OCI-LY3 (cell line): ENCODE results near the gene ATXN2.
"Not testable (repeated sequence)": the region's sequence is repeated elsewhere in the genome, so short reads cannot be mapped to it uniquely, and the experiment has no call there.

Experiments
- H2AFZ ChIP-seq: fragments of 200-600, 300-600 bp; shearing (Covaris generic); 2 replicates; pipeline ENCODE4 v1.6.0; 2014; ENCODE audit warnings: antibody characterized with exemption, low read depth, low read length
- H3K27ac ChIP-seq: fragments of 200-600, 300-600 bp; sonication (generic); 2 replicates; pipeline ENCODE4 v1.5.1; 2014; ENCODE audit warnings: mild to moderate bottlenecking, low read length, moderate library complexity, mixed read lengths
- H3K27me3 ChIP-seq: fragments of 200-600, 300-600 bp; sonication (generic); 2 replicates; pipeline ENCODE4 v1.6.1; 2014; ENCODE audit warnings: low read depth, low read length, mixed read lengths
- H3K36me3 ChIP-seq: fragments of 200-600, 300-600 bp; sonication (generic); replicated peaks from 2 replicates; pipeline ENCODE3; 2014; ENCODE audit warnings: low read depth, low read length, mixed read lengths
- H3K4me1 ChIP-seq: fragments of 300-600, 200-600 bp; sonication (generic); 2 replicates; pipeline ENCODE4 v1.6.1; 2014; ENCODE audit warnings: low read length, mixed read lengths
- H3K4me2 ChIP-seq: fragments of 200-600, 300-600 bp; sonication (generic); 2 replicates; pipeline ENCODE4 v1.6.1; 2014; ENCODE audit warnings: low read length, mixed read lengths
- H3K4me3 ChIP-seq: fragments of 300-600, 200-600 bp; sonication (generic); 2 replicates; pipeline ENCODE4 v1.5.1; 2014; ENCODE audit warnings: antibody characterized with exemption, mild to moderate bottlenecking, low read length, moderate library complexity
- H3K79me2 ChIP-seq: fragments of 300-600, 200-600 bp; shearing (Covaris generic); 2 replicates; pipeline ENCODE4 v1.6.1; 2014; ENCODE audit warnings: mild to moderate bottlenecking, low read length, mixed read lengths
- H3K9ac ChIP-seq: fragments of 300-600, 200-600 bp; shearing (Covaris generic); 2 replicates; pipeline ENCODE4 v1.6.0; 2014; ENCODE audit warnings: mild to moderate bottlenecking, low read length, moderate library complexity
- H3K9me3 ChIP-seq: fragments of 200-600, 300-600 bp; shearing (Covaris generic); 2 replicates; pipeline ENCODE4 v1.6.1; 2014; ENCODE audit warnings: low read length, mixed read lengths; ENCODE audit not compliant: insufficient read depth
- H4K20me1 ChIP-seq: fragments of 200-600, 300-600 bp; sonication (generic); 2 replicates; pipeline ENCODE4 v1.6.1; 2016; ENCODE audit warnings: low read length, mixed read lengths; ENCODE audit not compliant: insufficient read depth
- EZH2phosphoT487 ChIP-seq: fragments of 200-600 bp; shearing (Covaris generic); IDR thresholded peaks from 2 replicates; pipeline ENCODE4 v1.6.1; 2018; ENCODE audit warnings: antibody characterized with exemption, mixed run types, low read depth
- TF ChIP-seq, protein P1 (sequence below): fragments of 200-600, 300-600 bp; sonication (generic); IDR thresholded peaks from 2 replicates; pipeline ENCODE4 v1.5.1; 2014; ENCODE audit warnings: antibody characterized with exemption, low read length, low read depth

Gene ATXN2

DNA sequence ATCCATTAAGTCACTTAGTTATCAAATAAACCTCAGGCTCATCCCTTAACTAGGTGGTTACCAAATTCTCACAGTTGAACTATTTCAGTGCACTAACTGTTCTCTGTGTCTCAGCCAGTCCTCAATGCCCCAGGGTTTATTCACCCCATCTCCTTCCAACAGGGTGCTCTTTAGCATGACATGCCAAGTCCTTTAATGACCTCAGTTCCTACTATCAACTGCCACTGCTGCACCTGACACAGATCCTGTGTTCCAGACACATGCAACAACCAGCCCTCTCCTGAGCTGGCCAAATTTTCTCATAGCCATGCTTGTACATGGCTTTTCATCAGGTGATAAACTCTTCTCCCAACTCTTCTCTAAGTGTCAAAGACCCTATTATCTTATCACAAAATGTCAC lies 80.0 kb downstream of the ATXN2 start:
- no peak overlapping the region for H3K4me3 ChIP-seq
- H3K9ac ChIP-seq = no peak overlapping the region
- H3K79me2 ChIP-seq = no peaks in the 10 kb centered on the region
- H3K36me3 ChIP-seq = peaks cover 39% of the 10 kb centered on the region
- H2AFZ ChIP-seq = no peak overlapping the region
- no peak for TF ChIP-seq EZH2phosphoT487
- TF ChIP-seq, protein P1, sequence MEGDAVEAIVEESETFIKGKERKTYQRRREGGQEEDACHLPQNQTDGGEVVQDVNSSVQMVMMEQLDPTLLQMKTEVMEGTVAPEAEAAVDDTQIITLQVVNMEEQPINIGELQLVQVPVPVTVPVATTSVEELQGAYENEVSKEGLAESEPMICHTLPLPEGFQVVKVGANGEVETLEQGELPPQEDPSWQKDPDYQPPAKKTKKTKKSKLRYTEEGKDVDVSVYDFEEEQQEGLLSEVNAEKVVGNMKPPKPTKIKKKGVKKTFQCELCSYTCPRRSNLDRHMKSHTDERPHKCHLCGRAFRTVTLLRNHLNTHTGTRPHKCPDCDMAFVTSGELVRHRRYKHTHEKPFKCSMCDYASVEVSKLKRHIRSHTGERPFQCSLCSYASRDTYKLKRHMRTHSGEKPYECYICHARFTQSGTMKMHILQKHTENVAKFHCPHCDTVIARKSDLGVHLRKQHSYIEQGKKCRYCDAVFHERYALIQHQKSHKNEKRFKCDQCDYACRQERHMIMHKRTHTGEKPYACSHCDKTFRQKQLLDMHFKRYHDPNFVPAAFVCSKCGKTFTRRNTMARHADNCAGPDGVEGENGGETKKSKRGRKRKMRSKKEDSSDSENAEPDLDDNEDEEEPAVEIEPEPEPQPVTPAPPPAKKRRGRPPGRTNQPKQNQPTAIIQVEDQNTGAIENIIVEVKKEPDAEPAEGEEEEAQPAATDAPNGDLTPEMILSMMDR = no peak
- H3K9me3 ChIP-seq = no peaks in the 10 kb centered on the region
- H3K4me1 ChIP-seq = no peaks in the 10 kb centered on the region
- H3K27me3 ChIP-seq = no peaks in the 10 kb centered on the region
- H4K20me1 ChIP-seq = no peaks in the 10 kb centered on the region
- H3K27ac ChIP-seq = no peak overlapping the region
- H3K4me2 ChIP-seq = no peak overlapping the region

- H3K4me1 ChIP-seq, H3K9me3 ChIP-seq, H3K9ac ChIP-seq, H4K20me1 ChIP-seq, H3K27ac ChIP-seq, H2AFZ ChIP-seq, H3K4me2 ChIP-seq, H3K4me3 ChIP-seq, H3K79me2 ChIP-seq, H3K27me3 ChIP-seq: not testable (repeated sequence)
- H3K36me3 ChIP-seq = peaks cover 38% of the 10 kb centered on the region
Observed at GRCh38 chr12:111507719-111508118, 91.4 kb downstream of the ATXN2 start.

DNA sequence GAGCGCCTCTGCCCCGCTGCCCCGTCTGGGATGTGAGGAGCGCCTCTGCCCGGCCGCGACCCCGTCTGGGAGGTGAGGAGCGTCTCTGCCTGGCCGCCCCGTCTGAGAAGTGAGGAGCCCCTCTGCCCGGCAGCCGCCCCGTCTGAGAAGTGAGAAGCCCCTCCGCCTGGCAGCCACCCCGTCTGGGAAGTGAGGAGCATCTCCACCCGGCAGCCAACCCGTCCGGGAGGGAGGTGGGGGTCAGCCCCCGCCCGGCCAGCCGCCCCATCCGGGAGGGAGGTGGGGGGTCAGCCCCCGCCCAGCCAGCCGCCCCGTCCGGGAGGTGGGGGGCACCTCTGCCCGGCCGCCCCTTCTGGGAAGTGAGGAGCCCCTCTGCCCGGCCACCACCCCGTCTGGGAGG lies 91.9 kb downstream of the ATXN2 start:
- not testable (repeated sequence) for H3K4me2 ChIP-seq, H3K79me2 ChIP-seq, H3K9me3 ChIP-seq, H4K20me1 ChIP-seq, H3K27ac ChIP-seq, H3K27me3 ChIP-seq, H3K4me1 ChIP-seq, H2AFZ ChIP-seq, H3K9ac ChIP-seq, H3K4me3 ChIP-seq
- H3K36me3 ChIP-seq = peaks cover 37% of the 10 kb centered on the region

DNA sequence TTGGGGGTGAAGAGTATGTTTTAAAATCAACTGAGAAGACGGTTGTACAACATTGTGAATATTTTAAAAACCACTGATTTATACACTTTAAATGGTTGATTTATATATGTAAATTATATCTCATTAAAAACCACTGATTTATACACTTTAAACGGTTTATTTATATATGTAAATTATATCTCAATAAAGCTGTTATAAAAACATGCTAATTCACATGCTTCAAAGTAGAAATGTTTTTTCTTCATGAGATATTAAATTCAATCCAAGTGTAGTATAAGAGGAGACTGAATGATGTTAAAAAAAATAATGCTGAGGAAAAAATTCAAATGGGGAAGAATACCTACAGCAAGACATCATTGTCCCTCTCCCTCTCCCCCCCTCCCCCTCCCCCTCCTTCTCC lies 92.9 kb downstream of the ATXN2 start:
- H3K36me3 ChIP-seq = peaks cover 37% of the 10 kb centered on the region
- TF ChIP-seq, protein P1 = no peak
- no peak for TF ChIP-seq EZH2phosphoT487
- H3K9me3 ChIP-seq = no peaks in the 10 kb centered on the region
- H3K4me3 ChIP-seq = no peak overlapping the region
- no peaks in the 10 kb centered on the region for H3K79me2 ChIP-seq
- H3K9ac ChIP-seq = no peak overlapping the region
- no peak overlapping the region for H3K27ac ChIP-seq
- no peak overlapping the region for H3K4me2 ChIP-seq
- H2AFZ ChIP-seq = no peak overlapping the region
- no peaks in the 10 kb centered on the region for H4K20me1 ChIP-seq
- H3K27me3 ChIP-seq = no peaks in the 10 kb centered on the region
- H3K4me1 ChIP-seq = no peaks in the 10 kb centered on the region

GRCh38 chr12:111505601-111506036 lies 93.5 kb downstream of the ATXN2 start:
- Histone ChIP-seq H3K4me3 (no peak overlapping the region), H3K36me3 (peaks cover 37% of the 10 kb centered on the region), H3K9ac (no peak overlapping the region), H2AFZ (no peak overlapping the region), H3K79me2 (no peaks in the 10 kb centered on the region), H3K4me2 (no peak overlapping the region), H4K20me1 (no peaks in the 10 kb centered on the region), H3K27ac (no peak overlapping the region), H3K4me1 (no peaks in the 10 kb centered on the region), H3K27me3 (no peaks in the 10 kb centered on the region), H3K9me3 (no peaks in the 10 kb centered on the region)
- no peak for TF ChIP-seq EZH2phosphoT487
- TF ChIP-seq, protein P1 = no peak
